Karpas-422 (cell line): ENCODE measurements around the gene ZNF367. TPM values are rescaled to one million over a fixed set of nuclear protein-coding genes. Genes with fewer than 3 reads are reported as not detected.
"Not testable (repeated sequence)": the region's sequence is repeated elsewhere in the genome, so short reads cannot be mapped to it uniquely, and the experiment has no call there.

Source experiments
- DNase-seq: peaks from one replicate; pipeline ENCODE4 v3.0.0-alpha.2; 2015
- H2AFZ ChIP-seq: fragments of 200-600 bp; sonication (generic); 2 replicates; pipeline ENCODE4 v1.6.1; 2014; ENCODE audit warnings: antibody characterized with exemption, low read length, mixed read lengths
- H3K27ac ChIP-seq: fragments of 200-600 bp; sonication (generic); 2 replicates; pipeline ENCODE4 v1.5.1; 2014; ENCODE audit warnings: mild to moderate bottlenecking, low read length, moderate library complexity
- H3K27me3 ChIP-seq: fragments of 200-600 bp; sonication (generic); 2 replicates; pipeline ENCODE4 v1.6.1; 2014; ENCODE audit warnings: low read length, mixed read lengths
- H3K36me3 ChIP-seq: fragments of 200-600 bp; sonication (generic); 2 replicates; pipeline ENCODE4 v1.6.1; 2014; ENCODE audit warnings: low read length, mixed read lengths; ENCODE audit not compliant: insufficient read depth
- H3K4me1 ChIP-seq: fragments of 200-600 bp; sonication (generic); 2 replicates; pipeline ENCODE4 v1.6.1; 2014; ENCODE audit warnings: mild to moderate bottlenecking, low read length, mixed read lengths
- H3K4me2 ChIP-seq: fragments of 200-600 bp; sonication (generic); 2 replicates; pipeline ENCODE4 v1.6.1; 2014; ENCODE audit warnings: low read length, low read depth, mild to moderate bottlenecking; ENCODE audit not compliant: poor library complexity, severe bottlenecking
- H3K4me3 ChIP-seq: fragments of 200-600 bp; sonication (generic); 2 replicates; pipeline ENCODE4 v1.5.1; 2014; ENCODE audit warnings: mild to moderate bottlenecking, antibody characterized with exemption, low read length, mixed read lengths
- H3K79me2 ChIP-seq: fragments of 200-600 bp; sonication (generic); 2 replicates; pipeline ENCODE4 v1.6.1; 2014; ENCODE audit warnings: mild to moderate bottlenecking, low read length, mixed read lengths
- H3K9ac ChIP-seq: fragments of 200-600 bp; sonication (generic); 2 replicates; pipeline ENCODE4 v1.6.0; 2014; ENCODE audit warnings: low read length
- H3K9me2 ChIP-seq: fragments of 200-600 bp; sonication (generic), shearing (Covaris generic); replicated peaks from 2 replicates; pipeline ENCODE4 v1.6.0; 2014; ENCODE audit warnings: mild to moderate bottlenecking, low read length, moderate library complexity; ENCODE audit not compliant: insufficient read depth
- H3K9me3 ChIP-seq: fragments of 300-700, 200-600 bp; sonication (generic); 2 replicates; pipeline ENCODE4 v1.6.1; 2014; ENCODE audit warnings: low read length, mixed read lengths
- H4K20me1 ChIP-seq: fragments of 200-600 bp; sonication (generic); 2 replicates; pipeline ENCODE4 v1.6.1; 2014; ENCODE audit warnings: mild to moderate bottlenecking, antibody characterized with exemption, low read length, low read depth; ENCODE audit not compliant: insufficient read depth
- total RNA-seq: library from RNA; depleted of rRNA; stranded (reverse); fragments of >200 nt; shearing (Covaris generic); gene quantifications from 2 replicates; pipeline ENCODE4 v1.2.3, GENCODE V29; 2014; ENCODE audit warnings: low replicate concordance

ZNF367 gene
- total RNA-seq, 1 experiment from 2014 or later = 6.8 TPM

GRCh38 chr9:96360523-96360922 is 57.6 kb downstream of the ZNF367 start:
- H3K36me3 ChIP-seq, H3K9ac ChIP-seq, H4K20me1 ChIP-seq, H3K27ac ChIP-seq, H3K9me2 ChIP-seq, H2AFZ ChIP-seq, H3K9me3 ChIP-seq, H3K27me3 ChIP-seq, H3K4me1 ChIP-seq, H3K4me2 ChIP-seq, DNase-seq, H3K79me2 ChIP-seq, H3K4me3 ChIP-seq: not testable (repeated sequence)

- no peak for DNase-seq
- H3K79me2 ChIP-seq = no peaks in the 10 kb centered on the region
Measured at GRCh38 chr9:96350866-96351265, 67.3 kb downstream of the ZNF367 start.

GRCh38 chr9:96348261-96348660 is 69.9 kb downstream of the ZNF367 start:
- H3K9me2 ChIP-seq = no peaks in the 10 kb centered on the region
- H3K4me1 ChIP-seq = no peaks in the 10 kb centered on the region
- no peaks in the 10 kb centered on the region for H4K20me1 ChIP-seq
- H2AFZ ChIP-seq = no peak overlapping the region
- H3K36me3 ChIP-seq = no peaks in the 10 kb centered on the region; the same call in 1 of the 2 replicates
- H3K4me3 ChIP-seq = no peak overlapping the region
- no peak overlapping the region for H3K9ac ChIP-seq
- no peaks in the 10 kb centered on the region for H3K27me3 ChIP-seq
- no peak overlapping the region for H3K27ac ChIP-seq
- H3K9me3 ChIP-seq = no peaks in the 10 kb centered on the region
- DNase-seq = no peak
- no peaks in the 10 kb centered on the region for H3K79me2 ChIP-seq
- H3K4me2 ChIP-seq = no peak overlapping the region

More at GRCh38 chr9:96350866-96351265, 67.3 kb downstream of the ZNF367 start:
- Histone ChIP-seq H4K20me1 (no peaks in the 10 kb centered on the region), H3K9me3 (no peaks in the 10 kb centered on the region), H3K4me1 (no peaks in the 10 kb centered on the region), H3K9me2 (no peaks in the 10 kb centered on the region), H3K9ac (no peak overlapping the region), H3K4me3 (no peak overlapping the region), H2AFZ (no peak overlapping the region), H3K27me3 (no peaks in the 10 kb centered on the region), H3K4me2 (no peak overlapping the region), H3K36me3 (no peaks in the 10 kb centered on the region; the same call in 1 of the 2 replicates), H3K27ac (no peak overlapping the region)

GRCh38 chr9:96345551-96345950 is 72.6 kb downstream of the ZNF367 start:
- no peak overlapping the region for H2AFZ ChIP-seq
- H3K9me3 ChIP-seq = no peaks in the 10 kb centered on the region
- H3K4me1 ChIP-seq = no peaks in the 10 kb centered on the region
- DNase-seq = no peak
- H4K20me1 ChIP-seq = no peaks in the 10 kb centered on the region
- no peak overlapping the region for H3K9ac ChIP-seq
- H3K79me2 ChIP-seq = no peaks in the 10 kb centered on the region
- H3K27ac ChIP-seq = no peak overlapping the region
- no peaks in the 10 kb centered on the region for H3K36me3 ChIP-seq
- no peak overlapping the region for H3K4me2 ChIP-seq
- H3K9me2 ChIP-seq = no peaks in the 10 kb centered on the region
- no peak overlapping the region for H3K4me3 ChIP-seq
- no peaks in the 10 kb centered on the region for H3K27me3 ChIP-seq

GRCh38 chr9:96344458-96345180 is 73.6 kb downstream of the ZNF367 start:
- Histone ChIP-seq H3K9ac (no peak overlapping the region), H3K9me2 (no peaks in the 10 kb centered on the region), H3K27me3 (no peaks in the 10 kb centered on the region), H3K4me2 (no peak overlapping the region), H3K4me1 (no peaks in the 10 kb centered on the region), H4K20me1 (no peaks in the 10 kb centered on the region), H3K4me3 (no peak overlapping the region), H3K36me3 (no peaks in the 10 kb centered on the region), H3K9me3 (no peaks in the 10 kb centered on the region), H3K27ac (no peak overlapping the region), H3K79me2 (no peaks in the 10 kb centered on the region), H2AFZ (no peak overlapping the region)
- DNase-seq = no peak

GRCh38 chr9:96343515-96344360 is 74.4 kb downstream of the ZNF367 start:
- no peak overlapping the region for H3K27ac ChIP-seq
- no peaks in the 10 kb centered on the region for H3K9me2 ChIP-seq
- no peak for DNase-seq
- H4K20me1 ChIP-seq = no peaks in the 10 kb centered on the region
- no peak overlapping the region for H3K4me3 ChIP-seq
- H3K9ac ChIP-seq = no peak overlapping the region
- H3K27me3 ChIP-seq = no peaks in the 10 kb centered on the region
- no peaks in the 10 kb centered on the region for H3K9me3 ChIP-seq
- no peaks in the 10 kb centered on the region for H3K4me1 ChIP-seq
- no peaks in the 10 kb centered on the region for H3K79me2 ChIP-seq
- H3K36me3 ChIP-seq = no peaks in the 10 kb centered on the region
- H3K4me2 ChIP-seq = no peak overlapping the region
- no peak overlapping the region for H2AFZ ChIP-seq

- Histone ChIP-seq H3K36me3 (no peaks in the 10 kb centered on the region), H3K9me2 (no peaks in the 10 kb centered on the region), H3K4me2 (no peak overlapping the region), H3K27me3 (no peaks in the 10 kb centered on the region), H3K27ac (no peak overlapping the region), H4K20me1 (no peaks in the 10 kb centered on the region), H3K79me2 (no peaks in the 10 kb centered on the region), H3K9ac (no peak overlapping the region), H3K4me3 (no peak overlapping the region), H2AFZ (no peak overlapping the region), H3K9me3 (no peaks in the 10 kb centered on the region), H3K4me1 (no peaks in the 10 kb centered on the region)
- no peak for DNase-seq
Measured at GRCh38 chr9:96342571-96343245, 75.5 kb downstream of the ZNF367 start.

GRCh38 chr9:96340707-96341106 is 77.5 kb downstream of the ZNF367 start:
- Histone ChIP-seq H4K20me1 (no peaks in the 10 kb centered on the region), H3K27ac (no peak overlapping the region), H3K9me2 (no peaks in the 10 kb centered on the region), H2AFZ (no peak overlapping the region), H3K4me2 (no peak overlapping the region), H3K9me3 (no peaks in the 10 kb centered on the region), H3K79me2 (no peaks in the 10 kb centered on the region), H3K4me1 (no peaks in the 10 kb centered on the region), H3K36me3 (no peaks in the 10 kb centered on the region), H3K27me3 (no peaks in the 10 kb centered on the region), H3K9ac (no peak overlapping the region), H3K4me3 (no peak overlapping the region)
- DNase-seq = no peak
